ENCODE data around the gene CAPS.

DNA sequence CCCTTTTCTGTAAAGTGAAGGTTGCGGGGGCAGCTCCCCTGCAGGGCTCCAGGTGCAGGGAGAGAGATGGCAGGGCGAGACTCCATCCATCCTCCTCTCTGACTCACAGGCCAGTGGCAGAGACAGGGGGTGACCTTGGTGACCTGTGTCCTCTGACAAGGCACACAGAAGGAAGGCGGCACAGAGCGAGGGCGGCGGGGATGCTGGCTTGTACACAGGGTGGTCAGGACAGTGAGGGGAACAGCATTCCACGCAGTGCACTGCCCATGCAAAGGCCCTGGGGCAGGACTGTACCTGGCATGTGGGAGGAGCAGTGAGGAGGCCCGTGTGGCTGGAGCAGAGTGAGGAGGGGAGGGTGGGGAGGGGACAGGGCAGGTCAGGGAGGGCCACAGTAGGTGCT lies 18.2 kb upstream of the CAPS start:
- TF ChIP-seq, protein P1, sequence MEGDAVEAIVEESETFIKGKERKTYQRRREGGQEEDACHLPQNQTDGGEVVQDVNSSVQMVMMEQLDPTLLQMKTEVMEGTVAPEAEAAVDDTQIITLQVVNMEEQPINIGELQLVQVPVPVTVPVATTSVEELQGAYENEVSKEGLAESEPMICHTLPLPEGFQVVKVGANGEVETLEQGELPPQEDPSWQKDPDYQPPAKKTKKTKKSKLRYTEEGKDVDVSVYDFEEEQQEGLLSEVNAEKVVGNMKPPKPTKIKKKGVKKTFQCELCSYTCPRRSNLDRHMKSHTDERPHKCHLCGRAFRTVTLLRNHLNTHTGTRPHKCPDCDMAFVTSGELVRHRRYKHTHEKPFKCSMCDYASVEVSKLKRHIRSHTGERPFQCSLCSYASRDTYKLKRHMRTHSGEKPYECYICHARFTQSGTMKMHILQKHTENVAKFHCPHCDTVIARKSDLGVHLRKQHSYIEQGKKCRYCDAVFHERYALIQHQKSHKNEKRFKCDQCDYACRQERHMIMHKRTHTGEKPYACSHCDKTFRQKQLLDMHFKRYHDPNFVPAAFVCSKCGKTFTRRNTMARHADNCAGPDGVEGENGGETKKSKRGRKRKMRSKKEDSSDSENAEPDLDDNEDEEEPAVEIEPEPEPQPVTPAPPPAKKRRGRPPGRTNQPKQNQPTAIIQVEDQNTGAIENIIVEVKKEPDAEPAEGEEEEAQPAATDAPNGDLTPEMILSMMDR (IDR thresholded peaks at IDR 0.05): no peak
- no peak for TF ChIP-seq POLR2A (IDR thresholded peaks at IDR 0.05)
